SKM-1 treated with dmso at 0.1 percent for 144 hours (cell line): ENCODE data around the gene RLBP1.

Experiments used
- DNase-seq: peaks from one replicate; lab custom pipeline; 2025; ENCODE audit not compliant: unreplicated experiment; lab: John Stamatoyannopoulos, UW

The RLBP1 gene

GRCh38 chr15:89206908-89207331, 14.5 kb downstream of the RLBP1 start:
- DNase-seq: peak; percentile 47

GRCh38 chr15:89205991-89206585, 15.3 kb downstream of the RLBP1 start:
- DNase-seq: no peak

GRCh38 chr15:89203705-89204273, 17.6 kb downstream of the RLBP1 start:
- no peak for DNase-seq

DNA sequence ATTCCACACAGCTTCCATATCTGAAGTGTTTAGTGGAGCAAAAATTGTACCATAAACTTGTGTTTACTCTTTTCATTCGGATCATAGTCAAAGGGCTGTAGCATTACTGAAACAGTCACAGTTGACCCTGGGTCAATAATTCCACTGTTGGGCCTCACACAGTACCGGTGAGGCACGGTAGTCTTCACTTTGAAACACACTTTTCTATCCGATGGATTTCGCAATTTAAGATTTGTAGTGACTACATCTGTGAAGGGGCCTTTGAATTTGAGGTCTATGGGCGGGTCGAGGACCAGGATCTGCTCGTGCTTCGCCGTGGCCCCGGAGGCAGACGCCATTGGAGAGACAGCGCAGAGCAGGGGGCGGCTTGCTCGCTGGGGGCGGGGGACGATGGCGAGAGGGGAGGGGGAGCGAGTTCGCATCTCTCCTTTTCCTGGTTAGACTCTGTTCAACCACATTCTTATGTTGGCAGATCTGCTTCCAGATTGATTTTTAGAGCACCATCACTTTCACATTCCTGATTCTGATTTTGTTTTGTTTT, 19.8 kb downstream of the RLBP1 start:
- DNase-seq: no peak

DNA sequence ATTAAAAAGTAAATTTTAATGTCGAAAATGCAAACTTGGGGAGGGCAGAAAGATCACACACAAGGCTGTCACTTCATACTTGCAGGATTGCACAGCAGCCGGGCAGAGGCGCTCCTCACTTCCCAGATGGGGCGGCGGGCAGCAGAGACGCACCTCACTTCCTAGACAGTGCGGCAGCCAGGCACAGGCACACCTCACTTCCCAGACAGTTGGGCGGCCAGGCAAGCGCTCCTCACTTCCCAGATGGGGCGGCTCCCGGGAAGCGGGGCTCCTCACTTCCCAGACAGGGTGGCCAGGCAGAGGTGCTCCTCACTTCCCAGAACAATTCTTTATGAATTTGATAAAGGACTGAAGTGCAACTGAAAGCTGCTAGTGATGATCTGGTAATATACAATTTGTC, 21.2 kb downstream of the RLBP1 start:
- DNase-seq: no peak

DNA sequence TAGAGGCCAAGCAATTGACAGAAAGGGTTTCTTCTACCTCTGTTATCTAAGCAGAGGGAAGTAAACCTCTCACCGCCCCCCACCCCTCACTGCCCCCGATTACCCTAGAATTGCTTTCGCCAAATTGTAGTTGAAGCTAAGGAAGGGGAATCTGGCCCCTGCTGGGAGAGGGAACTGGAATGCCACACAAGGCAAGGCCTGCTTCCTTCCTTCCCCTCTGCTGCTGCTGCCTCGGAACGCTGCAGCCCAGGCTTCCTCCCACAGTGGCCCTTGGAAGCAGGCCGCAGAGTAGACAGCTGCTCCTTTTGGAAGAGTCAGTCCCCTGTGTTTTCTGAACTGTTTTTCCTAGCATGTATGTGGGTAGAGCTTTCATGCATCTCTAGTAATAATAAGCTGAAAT, 21.6 kb downstream of the RLBP1 start:
- no peak for DNase-seq

GRCh38 chr15:89198934-89199333, 22.4 kb downstream of the RLBP1 start:
- DNase-seq: no peak

- DNase-seq: no peak
Measured at GRCh38 chr15:89198196-89198595, 23.2 kb downstream of the RLBP1 start.

DNA sequence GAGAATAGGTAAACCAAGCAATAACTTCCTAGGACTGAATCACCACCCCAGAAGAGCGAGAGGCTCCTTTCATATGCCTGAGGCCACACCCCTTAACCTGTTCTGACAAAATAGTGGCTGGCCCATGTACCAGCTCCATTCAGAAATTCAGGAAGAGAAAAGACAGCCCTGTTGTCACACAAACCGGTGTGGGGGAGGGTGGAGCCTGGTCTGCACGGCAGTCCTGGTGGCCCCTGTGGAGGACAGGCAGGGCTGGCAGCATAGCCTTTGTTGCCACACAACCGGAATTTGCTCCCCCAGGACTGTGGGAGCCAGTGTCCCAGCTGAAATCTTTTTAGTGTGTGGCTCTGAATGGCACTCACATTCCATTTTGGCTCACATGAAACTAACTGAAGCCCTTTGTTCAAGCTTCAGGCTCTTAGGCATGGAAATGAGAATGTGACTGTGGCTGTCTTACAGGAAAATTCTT, 23.8 kb downstream of the RLBP1 start:
- DNase-seq: no peak

GRCh38 chr15:89196994-89197393, 24.4 kb downstream of the RLBP1 start:
- DNase-seq: no peak

GRCh38 chr15:89196241-89196640, 25.1 kb downstream of the RLBP1 start:
- DNase-seq: no peak

DNA sequence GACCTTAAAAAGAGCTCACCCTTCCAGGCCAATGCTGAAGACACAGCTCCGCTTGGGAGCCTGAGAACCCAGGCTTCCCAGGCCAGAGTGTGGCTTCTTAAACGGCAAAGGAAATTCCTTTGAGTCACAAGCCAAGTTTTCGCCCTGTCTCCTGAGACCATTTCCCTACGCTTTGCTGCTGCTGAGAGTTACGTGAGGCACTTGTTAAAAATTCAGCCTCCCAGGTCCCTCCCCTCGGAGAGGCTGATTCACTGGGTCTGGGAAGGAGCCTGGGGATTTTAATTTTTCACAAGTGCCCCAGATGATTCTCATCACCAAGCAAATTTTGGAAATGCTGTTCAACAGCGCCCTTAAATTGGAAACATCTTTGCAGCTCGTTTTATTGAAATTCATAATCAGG, 25.5 kb downstream of the RLBP1 start:
- DNase-seq: no peak

DNA sequence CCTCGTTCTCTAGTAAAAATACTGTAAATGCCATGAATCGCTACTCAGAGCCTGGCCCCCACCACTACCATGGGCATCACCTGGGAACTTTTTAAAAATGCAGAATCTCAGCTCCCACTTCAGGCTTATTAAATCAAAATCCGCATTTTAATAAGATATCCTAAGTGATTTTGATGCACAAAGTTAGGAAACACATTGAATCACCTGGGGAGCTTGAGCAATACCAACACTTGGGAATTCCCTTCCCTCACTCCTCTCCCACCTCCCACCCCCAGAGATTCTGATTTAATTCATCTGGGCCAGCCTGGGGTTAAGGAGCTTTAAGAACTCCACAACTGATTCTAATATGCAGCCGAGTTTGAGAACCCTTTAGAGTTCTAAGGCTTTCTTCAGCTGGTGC, 26.8 kb downstream of the RLBP1 start:
- no peak for DNase-seq

DNA sequence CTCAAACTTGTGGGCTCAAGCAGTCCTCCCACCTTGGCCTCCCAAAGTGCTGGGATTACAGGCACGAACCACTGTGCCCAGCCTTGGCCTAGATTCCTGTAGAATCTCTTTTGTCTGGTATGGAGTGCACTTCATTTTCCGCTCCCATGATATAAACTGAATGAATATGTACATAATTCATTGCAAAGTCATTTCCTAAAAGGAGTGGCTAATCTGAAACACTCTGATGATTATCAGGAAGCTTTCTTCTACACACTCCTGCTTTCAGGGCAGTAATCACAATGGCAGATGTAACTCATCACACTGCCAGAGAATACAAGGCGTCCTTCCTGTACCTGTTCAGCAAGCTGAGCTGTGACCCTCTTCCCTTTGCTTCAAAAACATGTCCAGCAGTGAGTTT, 28.6 kb downstream of the RLBP1 start:
- DNase-seq: no peak

DNA sequence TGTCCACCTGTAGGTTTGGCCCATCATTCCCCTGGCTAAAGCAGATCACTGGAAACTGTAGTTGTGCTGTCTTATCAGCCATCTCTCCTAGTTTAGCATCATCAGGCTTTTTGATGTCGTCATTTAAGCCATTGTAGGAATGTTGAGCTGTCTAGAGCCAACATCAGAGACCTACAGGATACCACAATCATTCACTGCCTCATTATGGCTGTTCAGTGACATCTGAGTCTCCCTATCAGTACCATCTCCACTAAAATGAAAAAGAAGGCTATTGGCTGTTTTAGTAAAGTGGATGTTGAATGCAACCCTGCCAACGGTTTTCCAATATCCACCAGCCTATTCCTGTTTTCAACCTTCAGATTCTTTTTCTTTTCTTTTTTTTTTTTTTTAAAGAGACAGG, 29.2 kb downstream of the RLBP1 start:
- DNase-seq: no peak

GRCh38 chr15:89187986-89188514, 33.3 kb downstream of the RLBP1 start:
- DNase-seq: no peak

DNA sequence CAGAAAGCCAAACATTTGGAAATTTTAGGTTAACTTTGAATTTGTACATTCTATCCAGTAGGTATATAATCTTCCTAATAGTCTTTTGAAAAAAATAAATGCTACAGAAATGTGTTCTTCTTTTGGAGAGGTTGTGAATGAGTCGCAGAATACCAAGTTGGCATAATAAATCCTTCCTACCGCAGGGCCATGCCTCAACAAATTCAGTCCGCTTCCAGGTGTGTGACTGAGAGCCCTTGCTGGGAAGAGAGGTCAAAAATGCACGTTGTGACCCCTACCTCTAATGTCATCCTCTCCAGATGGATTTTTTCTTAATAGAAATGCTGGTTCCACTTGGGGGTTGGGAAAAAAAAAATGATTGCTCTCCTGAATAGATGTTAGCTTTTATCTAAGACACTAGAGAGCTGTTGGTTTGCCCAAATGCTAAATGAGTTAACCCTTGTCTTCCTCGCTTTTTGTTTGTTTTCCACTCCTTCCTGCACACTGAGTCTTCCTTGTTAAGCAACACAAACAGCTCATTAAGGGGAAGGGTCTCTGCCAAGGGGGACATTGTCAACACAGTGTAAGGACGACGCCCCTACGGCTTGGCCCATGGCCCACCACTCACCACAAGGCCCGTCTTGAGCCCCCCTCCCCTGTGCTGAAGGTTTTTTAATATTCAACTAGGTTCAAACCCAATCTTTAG, 33.9 kb downstream of the RLBP1 start:
- DNase-seq: no peak

- no peak for DNase-seq
Measured at GRCh38 chr15:89186803-89187202, 34.6 kb downstream of the RLBP1 start.

- DNase-seq: no peak
Measured at GRCh38 chr15:89184886-89185526, 36.4 kb downstream of the RLBP1 start.

- DNase-seq: no peak
Measured at GRCh38 chr15:89184357-89184756, 37.0 kb downstream of the RLBP1 start.
